Urinary bladder (tissue), 4 donors: Measurements from ENCODE around the gene ACTL9. TPM values are rescaled to one million over a fixed set of nuclear protein-coding genes. Genes with fewer than 3 reads are reported as not detected.

ENCODE experiments used
- DNase-seq: peaks from one replicate; pipeline ENCODE4 v3.0.0-alpha.2; 2015; ENCODE audit errors: extremely low spot score
- H3K27ac ChIP-seq: one replicate; pipeline ENCODE4 v1.5.1; 2013; ENCODE audit warnings: low read depth, mild to moderate bottlenecking, moderate library complexity
- H3K36me3 ChIP-seq: one replicate; pipeline ENCODE4 v1.6.1; 2013; ENCODE audit warnings: mild to moderate bottlenecking, moderate library complexity; ENCODE audit not compliant: insufficient read depth
- H3K4me1 ChIP-seq: one replicate; pipeline ENCODE4 v1.6.1; 2013; ENCODE audit warnings: mild to moderate bottlenecking, moderate library complexity; ENCODE audit not compliant: insufficient read depth
- H3K4me3 ChIP-seq: one replicate; pipeline ENCODE4 v1.5.1; 2013; ENCODE audit warnings: low read depth, low read length
- WGBS: extraction: QIAGEN DNeasy Blood & Tissue Kit; methylation state at CpG from one replicate; pipeline ENCODE4 v1.1.7; 2013; 5-methylcytosine and 5-hydroxymethylcytosine counted together
- polyA plus RNA-seq: library from polyadenylated mRNA; stranded (reverse); fragments of 200-250 nt; gene quantifications from one replicate; pipeline ENCODE4 v1.2.3, GENCODE V29; 2013
- total RNA-seq: library from RNA; depleted of rRNA; stranded (reverse); fragments of >200 nt; gene quantifications from one replicate; pipeline ENCODE4 v1.2.3, GENCODE V29; 2014
- donor health status: healthy with polysubstance abuse.
- donor health status: healthy.

Gene ACTL9
- total and polyA plus RNA-seq, 2 donors, result not detected

DNA sequence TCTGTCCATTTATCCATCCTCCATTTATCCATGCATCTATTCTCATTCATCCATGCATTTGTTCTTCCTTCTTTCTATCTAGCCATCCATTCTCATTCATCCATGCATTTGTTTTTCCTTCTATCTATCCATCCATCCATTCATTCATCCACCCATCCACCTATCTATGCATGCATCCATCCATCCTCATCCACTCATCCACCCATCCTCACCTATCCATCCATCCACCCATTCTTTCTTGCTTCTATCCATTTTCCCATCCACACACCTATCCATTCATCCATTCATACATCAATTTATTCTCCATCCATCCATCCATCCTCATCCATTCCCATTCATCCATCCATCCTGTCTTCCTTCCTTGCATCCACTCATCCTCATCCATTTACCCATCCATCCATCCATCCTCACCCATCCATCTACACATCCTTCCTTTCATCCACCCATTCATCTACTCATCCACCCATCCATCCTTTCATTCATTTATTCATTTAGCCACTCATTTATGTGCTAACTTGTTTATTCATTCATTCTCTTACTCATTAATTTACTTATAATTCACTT, 20.3 kb downstream of the ACTL9 start:
- Histone ChIP-seq H3K4me3 (no peak overlapping the region), H3K36me3 (no peaks in the 10 kb centered on the region), H3K4me1 (no peaks in the 10 kb centered on the region), H3K27ac (no peak overlapping the region)
- DNase-seq, result no peak

DNA sequence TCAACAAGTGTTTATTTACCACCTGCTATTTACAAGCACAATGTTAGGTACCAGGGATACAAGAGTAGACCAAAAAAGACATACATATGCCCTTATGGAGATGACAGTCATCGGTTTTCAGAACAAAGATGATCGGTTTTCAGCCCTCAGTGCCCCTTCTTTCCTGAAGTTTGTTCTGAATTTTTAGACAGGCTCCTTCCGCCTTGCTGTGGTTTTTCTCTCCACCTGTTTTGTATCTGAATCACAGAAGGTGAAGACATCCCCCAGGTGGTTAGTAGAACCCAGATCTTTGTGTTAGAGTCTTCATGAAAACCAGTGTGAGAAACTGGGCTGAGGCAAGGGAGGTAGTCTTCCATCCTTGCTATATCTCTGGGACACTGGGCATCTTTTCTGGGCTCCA, 23.5 kb downstream of the ACTL9 start:
- H3K36me3 ChIP-seq, result no peaks in the 10 kb centered on the region
- no peak overlapping the region for H3K4me3 ChIP-seq
- H3K4me1 ChIP-seq, result no peaks in the 10 kb centered on the region
- no peak overlapping the region for H3K27ac ChIP-seq
- DNase-seq, result no peak
- 79% methylated on average over 3 of the region's 3 CpGs for WGBS

DNA sequence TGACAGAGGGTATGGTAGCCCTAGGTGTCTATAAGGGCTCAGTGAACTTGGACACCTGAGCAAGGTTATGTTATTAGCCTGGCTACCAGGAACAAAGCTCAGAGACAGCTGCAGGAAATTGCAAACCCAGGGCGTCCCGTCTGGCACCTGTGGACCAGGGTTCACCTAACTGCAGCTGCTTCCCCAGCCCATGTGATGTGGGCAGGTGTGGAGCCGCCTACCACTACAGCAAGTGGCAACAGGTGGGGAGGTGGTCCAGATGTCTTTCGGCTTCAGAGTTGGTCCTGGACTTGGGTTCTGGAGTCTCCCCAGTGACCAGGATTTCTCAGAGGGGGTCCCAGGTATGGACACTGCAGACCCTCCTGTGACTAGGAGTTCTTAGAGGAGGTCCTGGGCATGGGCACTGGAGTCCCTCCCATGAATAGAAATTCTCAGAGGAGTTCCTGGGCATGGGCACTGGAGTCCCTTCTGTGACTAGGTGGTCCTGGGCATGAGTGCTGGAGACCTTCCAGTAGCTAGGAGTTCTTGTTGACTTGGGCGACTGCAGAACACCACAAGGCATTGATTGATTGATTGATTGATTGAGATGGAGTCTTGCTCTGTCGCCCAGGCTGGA, 25.2 kb downstream of the ACTL9 start:
- H3K27ac ChIP-seq, result no peak overlapping the region
- H3K4me3 ChIP-seq, result no peak overlapping the region
- H3K36me3 ChIP-seq, result no peaks in the 10 kb centered on the region
- DNase-seq, result no peak
- WGBS, result 71% methylated on average over 6 of the region's 6 CpGs
- H3K4me1 ChIP-seq, result no peaks in the 10 kb centered on the region

DNA sequence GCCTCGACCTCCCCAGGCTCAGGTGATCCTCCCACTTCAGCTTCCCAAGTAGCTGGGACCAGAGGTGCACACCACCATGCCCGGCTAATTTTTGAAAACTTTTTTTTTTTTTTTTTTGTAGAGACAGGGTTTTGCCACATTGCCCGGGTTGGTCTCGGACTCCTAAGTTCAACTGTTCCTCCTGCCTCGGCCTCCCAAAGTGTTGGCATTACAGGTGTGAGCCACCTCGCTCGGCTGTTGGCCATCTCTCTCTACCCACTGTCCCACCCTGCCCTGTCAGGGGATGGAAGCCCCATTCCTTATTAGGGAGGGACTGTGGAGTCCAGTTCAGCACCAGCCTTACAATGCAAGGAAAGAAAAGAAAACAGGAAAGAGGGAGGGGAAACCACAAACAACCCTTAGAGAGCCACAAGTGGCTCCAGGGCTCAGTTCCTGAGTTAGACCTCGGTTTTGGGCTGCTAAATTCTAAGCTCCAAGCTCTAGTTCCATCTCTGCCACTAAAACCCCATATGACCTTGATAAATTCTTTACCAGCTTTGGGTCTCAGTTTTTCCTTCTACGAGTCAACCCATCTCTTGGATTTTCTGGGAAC, 31.7 kb downstream of the ACTL9 start:
- H3K4me3 ChIP-seq, result no peak overlapping the region
- no peak for DNase-seq
- 72% methylated on average over 9 of the region's 9 CpGs for WGBS
- no peaks in the 10 kb centered on the region for H3K36me3 ChIP-seq
- no peaks in the 10 kb centered on the region for H3K4me1 ChIP-seq
- H3K27ac ChIP-seq, result no peak overlapping the region

DNA sequence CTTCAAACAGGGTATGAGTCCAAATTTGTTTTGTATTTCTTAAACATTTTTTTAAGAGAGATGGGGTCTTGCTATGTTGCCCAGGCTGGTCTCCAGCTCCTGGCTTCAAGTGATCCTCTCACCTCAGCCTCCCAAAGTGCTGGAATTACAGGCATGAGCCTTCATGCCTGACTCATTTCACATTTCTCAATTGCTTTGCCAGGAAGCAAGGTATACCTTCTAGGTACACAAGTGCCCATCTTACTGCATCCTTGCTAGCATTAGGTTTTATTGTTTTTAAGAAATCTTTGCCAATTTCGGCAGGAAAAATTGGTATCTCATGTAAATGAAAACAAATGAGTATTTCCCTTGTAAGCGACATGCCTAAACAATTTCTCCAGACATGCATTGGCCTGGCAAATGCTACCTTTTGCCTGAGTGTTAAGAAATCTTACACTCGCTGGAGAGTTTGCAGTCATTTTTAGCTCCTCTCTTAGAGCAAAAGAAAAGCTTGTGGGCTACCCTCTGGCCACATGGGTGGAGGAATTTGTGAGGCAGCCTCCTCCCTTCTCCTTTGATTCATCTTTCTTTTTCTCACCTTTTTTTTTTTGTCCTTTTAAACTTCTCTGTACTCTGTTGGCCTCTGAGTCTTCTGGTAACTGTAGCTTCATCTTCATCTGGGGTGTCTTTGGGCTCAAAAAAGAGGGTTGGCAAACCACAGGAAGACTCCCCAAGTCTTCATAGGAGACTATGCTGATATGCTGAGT, 33.0 kb downstream of the ACTL9 start:
- no peaks in the 10 kb centered on the region for H3K4me1 ChIP-seq
- no peak for DNase-seq
- no peak overlapping the region for H3K4me3 ChIP-seq
- H3K27ac ChIP-seq, result no peak overlapping the region
- H3K36me3 ChIP-seq, result no peaks in the 10 kb centered on the region
- WGBS, result 85% methylated on average over 3 of the region's 3 CpGs

DNA sequence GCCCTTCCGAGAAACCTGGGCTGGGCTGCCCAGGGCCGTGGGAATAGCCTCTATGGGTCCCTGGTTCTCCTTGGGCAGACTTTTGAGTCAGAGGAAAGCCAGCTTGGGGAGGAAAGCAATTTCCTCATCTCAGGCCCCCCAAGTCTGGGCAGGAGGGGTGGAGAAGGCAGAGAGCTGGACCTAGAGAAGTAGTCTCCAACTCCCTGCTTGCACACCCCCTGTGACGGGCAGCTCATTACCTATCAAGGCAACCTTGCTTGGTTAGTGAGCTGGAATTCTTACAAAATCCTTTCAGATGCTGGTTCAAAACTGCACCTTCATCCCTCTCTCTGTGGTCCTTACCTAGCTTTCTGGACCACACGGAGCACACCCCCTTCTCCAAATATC, 33.9 kb downstream of the ACTL9 start:
- Histone ChIP-seq H3K36me3 (no peaks in the 10 kb centered on the region), H3K4me3 (no peak overlapping the region)
- WGBS, result 72% methylated on average over 4 of the region's 4 CpGs

DNA sequence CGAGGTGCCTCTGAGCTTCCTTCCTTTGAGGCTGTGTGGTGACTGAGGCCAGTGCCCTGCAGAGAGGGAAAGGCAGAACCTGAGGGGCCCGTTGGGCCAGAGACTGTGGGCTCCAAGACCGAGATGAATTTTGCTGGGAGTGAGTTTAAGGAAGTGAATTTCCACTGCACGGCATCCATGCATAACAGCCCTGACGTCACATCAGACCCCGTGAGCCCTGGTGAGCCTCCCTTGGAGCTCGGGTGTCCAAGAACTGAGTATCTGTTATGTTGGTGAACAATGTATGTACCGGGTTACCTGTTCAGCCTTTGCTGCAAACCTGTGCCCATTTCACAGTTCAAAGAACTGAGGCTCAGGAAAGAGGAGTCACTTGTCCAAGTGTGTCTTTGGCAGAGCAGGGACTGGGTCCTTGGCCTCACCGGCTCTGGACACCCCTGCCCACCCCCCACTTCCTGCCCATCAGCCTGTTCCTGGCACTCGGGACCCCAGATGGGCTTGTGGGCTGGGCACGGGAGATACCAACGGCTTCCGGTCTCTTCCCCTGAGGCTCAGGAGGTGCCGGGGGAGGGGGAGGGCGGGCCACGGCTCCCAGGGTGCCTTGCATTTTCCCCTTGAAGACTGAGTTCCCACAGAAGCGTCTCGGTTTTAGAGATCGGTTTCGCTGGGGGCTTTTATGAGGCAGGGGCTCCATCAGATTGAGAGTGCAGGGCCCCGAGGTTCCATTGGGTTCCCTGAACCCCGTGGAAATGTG, 34.5 kb downstream of the ACTL9 start:
- Histone ChIP-seq H3K27ac (no peak overlapping the region), H3K4me3 (no peak overlapping the region), H3K4me1 (no peaks in the 10 kb centered on the region), H3K36me3 (no peaks in the 10 kb centered on the region)
- no peak for DNase-seq
- 33% methylated on average over 22 of the region's 22 CpGs for WGBS

More for the DNA sequence above, 33.9 kb downstream of the ACTL9 start:
- no peak for DNase-seq
- no peak overlapping the region for H3K27ac ChIP-seq
- no peaks in the 10 kb centered on the region for H3K4me1 ChIP-seq

DNA sequence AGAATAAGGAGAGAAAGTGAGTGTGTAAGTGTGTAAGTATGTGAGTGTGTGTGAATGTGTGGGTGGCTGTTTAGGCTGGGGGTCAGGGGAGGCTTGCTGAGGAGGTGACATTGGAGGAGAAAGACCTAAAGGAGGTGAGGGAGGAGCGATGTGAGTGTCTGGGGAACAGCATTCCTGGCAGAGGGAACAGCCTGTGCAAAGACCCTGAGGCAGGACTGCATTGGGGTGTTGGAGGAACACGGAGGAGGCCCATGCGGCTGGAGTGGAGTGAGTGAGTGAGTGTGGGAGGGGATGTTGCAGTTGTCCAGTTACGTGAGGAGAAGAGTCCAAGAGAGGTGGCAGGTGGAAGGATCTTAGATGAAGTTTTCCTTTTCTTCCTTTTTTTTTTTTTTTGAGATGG, 36.3 kb downstream of the ACTL9 start:
- no peak overlapping the region for H3K27ac ChIP-seq
- H3K36me3 ChIP-seq, result no peaks in the 10 kb centered on the region
- WGBS, result 87% methylated on average over 4 of the region's 4 CpGs
- no peak for DNase-seq
- no peak overlapping the region for H3K4me3 ChIP-seq
- H3K4me1 ChIP-seq, result no peaks in the 10 kb centered on the region

DNA sequence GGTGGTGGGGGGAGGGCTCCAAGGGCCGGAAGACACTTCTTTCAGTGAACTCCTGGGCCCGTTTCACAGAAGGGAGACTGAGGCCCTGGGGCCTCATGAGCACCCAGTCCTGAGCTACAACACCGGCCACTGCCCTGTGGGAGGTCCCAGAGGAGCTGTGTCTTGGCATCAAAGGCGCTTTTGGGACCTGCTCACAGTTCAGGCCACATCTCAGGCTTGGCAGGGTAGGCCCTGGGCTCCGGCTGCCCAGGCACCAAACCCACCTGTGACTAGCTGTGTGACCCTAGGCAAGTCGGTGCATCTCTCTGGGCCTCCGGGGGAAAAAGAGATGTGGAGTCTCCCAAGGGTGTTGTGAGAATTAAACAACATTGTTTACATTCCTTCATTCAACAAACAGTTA, 38.7 kb downstream of the ACTL9 start:
- Histone ChIP-seq H3K27ac (no peak overlapping the region), H3K4me3 (no peak overlapping the region), H3K36me3 (no peaks in the 10 kb centered on the region), H3K4me1 (no peaks in the 10 kb centered on the region)
- no peak for DNase-seq
- 75% methylated on average over 7 of the region's 7 CpGs for WGBS

DNA sequence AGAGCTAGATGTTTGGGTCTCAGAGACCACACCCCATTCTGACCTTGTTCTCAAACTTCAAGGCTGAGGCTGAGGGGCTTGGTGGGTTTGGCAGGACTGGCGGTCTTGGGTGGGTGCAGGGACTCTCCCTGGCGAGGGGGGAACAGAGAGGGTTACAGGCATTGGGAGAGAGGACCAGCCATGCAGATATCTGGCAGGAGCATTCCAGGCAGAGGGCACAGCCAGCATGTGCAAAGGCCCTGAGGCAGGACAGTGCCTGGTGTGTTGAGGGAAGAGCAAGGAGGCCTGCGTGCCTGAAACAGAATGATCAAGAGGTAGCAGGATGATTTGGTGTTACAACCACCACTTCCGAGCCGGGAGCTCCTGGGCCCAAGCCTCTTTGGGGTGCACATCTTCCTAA, 40.7 kb downstream of the ACTL9 start:
- DNase-seq, result no peak
- Histone ChIP-seq H3K4me3 (no peak overlapping the region), H3K27ac (no peak overlapping the region)

DNA sequence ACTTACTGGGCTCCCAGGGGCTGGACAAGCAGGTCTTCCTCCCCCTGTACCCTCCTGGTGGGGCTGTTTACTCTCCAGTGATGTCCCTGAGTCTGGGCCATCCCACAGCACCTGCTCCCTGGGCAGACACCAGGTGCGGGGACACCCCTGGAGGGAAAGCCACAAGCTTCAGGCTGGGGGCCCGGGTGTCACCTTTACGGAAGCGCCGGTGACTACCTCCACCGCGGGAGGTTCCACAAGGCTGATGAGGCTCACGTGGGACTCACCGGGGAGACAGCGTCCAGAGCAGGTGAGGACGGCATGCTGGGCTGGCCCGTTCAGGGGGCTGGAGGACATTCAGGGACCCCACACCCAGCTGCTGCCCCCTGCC, 43.3 kb downstream of the ACTL9 start:
- no peak for DNase-seq
- Histone ChIP-seq H3K4me3 (no peak overlapping the region), H3K36me3 (no peaks in the 10 kb centered on the region), H3K4me1 (no peaks in the 10 kb centered on the region), H3K27ac (no peak overlapping the region)
- 73% methylated on average over 12 of the region's 12 CpGs for WGBS

More for the DNA sequence above, 40.7 kb downstream of the ACTL9 start:
- Histone ChIP-seq H3K4me1 (no peaks in the 10 kb centered on the region), H3K36me3 (no peaks in the 10 kb centered on the region)
- WGBS, result 74% methylated on average over 5 of the region's 5 CpGs

DNA sequence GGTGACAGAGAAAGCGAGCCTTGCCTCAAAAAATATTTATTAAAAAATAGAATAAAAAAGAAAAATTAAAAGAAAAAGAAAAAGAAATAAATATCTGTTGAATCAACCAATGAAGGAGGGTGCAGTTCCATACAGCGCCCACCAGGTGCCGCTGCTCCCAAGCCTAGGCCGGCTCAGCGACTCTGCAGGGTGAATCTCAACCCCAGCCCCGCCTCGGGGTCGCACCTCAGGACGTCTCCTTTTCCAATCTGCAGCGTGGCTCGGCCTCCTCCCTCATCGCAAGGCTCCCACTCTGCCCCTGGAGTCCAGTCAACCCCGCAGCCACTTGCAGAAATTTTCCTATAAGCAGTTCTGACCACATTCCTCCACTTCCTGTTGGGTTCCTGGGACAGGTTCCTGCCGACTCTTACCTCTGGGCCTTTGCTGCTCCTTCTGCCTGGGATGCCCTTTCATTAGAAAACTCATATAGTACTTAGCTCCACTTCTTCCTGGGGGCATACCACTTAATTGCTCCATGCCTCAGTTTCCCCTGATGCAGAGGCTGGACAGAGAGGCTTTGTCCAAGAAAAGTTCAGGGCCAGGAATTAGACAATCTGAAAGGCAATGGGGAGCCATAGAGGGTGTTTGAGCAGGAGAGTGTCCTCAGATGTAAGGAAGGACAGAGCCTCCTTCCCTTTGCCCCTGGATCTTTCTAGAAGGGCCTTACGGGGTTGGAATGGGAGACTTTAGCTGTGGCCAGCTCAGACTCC, 43.8 kb downstream of the ACTL9 start:
- H3K4me3 ChIP-seq, result no peak overlapping the region
- no peak for DNase-seq

DNA sequence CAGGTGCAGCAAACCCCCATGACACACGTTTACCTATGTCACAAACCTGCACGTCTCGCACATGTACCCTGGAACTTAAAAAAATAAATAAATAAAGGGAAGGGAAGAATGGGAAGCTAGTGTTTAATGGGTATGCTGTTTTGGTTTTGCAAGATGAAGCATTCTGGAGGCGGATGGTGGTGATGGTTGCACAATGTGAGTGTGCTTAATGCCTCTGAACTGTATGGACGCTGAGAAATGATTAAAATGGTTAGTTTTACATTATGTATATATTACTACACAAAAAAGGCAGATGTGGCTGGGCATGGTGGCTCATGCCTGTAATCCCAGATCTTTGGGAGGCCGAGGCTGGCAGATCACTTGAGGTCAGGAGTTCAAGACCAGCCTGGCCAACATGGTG, 50.4 kb downstream of the ACTL9 start:
- Histone ChIP-seq H3K4me1 (no peaks in the 10 kb centered on the region), H3K36me3 (no peaks in the 10 kb centered on the region), H3K4me3 (no peak overlapping the region), H3K27ac (no peak overlapping the region)
- DNase-seq, result no peak
- 80% methylated on average over 6 of the region's 6 CpGs for WGBS

More for the DNA sequence above, 43.8 kb downstream of the ACTL9 start:
- WGBS, result 5% methylated on average over 15 of the region's 15 CpGs
- Histone ChIP-seq H3K27ac (no peak overlapping the region), H3K4me1 (no peaks in the 10 kb centered on the region), H3K36me3 (no peaks in the 10 kb centered on the region)
